ENCODE data around the gene CDH22. TPM values are rescaled to one million over a fixed set of nuclear protein-coding genes. Genes with fewer than 3 reads are reported as not detected.

CDH22 gene
- total and polyA plus RNA-seq, 2 experiments from 2014 or later = 0.08 to 0.10 TPM

DNA sequence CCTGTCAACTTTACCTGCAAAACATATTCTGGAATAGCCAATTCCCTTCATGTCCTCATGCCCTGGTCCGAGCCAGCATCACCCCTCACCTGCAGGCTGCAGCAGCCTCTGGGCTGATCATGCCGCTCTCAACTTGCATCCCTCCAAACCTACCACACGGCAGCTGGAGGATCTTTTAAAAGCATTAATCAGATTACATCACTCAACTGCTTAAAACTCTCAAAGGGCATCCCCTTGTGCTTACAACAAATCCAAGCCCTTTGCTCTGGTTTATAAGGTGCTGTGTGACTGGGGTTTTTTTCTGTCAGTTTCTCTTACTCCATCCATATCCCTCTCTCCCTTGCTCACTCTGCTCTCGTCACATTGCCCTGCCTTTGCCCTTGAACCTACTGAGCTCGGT, 166.2 kb downstream of the CDH22 start:
- Histone ChIP-seq H3K4me1 (ENCODE audit: insufficient read depth) (peaks cover 4% of the 10 kb centered on the region; the same call in 1 of the 2 replicates), H3K4me2 (no peak overlapping the region), H2AFZ (no peak overlapping the region), H3K27ac (ENCODE audit: low read depth) (no peak overlapping the region), H3K9me2 (ENCODE audit: insufficient read depth) (no peaks in the 10 kb centered on the region), H3K4me3 (no peak overlapping the region), H3K79me2 (replicated peaks; ENCODE audit: insufficient read depth) (no peaks in the 10 kb centered on the region), H4K20me1 (replicated peaks; ENCODE audit: insufficient read depth) (no peaks in the 10 kb centered on the region), H3F3A (replicated peaks; ENCODE audit: low read depth) (no peaks in the 10 kb centered on the region), H3K27me3 (ENCODE audit: insufficient read depth) (no peaks in the 10 kb centered on the region), H3K36me3 (ENCODE audit: insufficient read depth) (no peaks in the 10 kb centered on the region)
- DNase-seq (ENCODE audit: low spot score) (no peak), ATAC-seq (no peak)
- Mint-ChIP-seq H3K4me3 (no peak overlapping the region), H3K27ac (no peak overlapping the region), H3K36me3 (ENCODE audit: low read depth) (no peaks in the 10 kb centered on the region), H3K4me1 (peaks cover 23% of the 10 kb centered on the region), H3K9me3 (no peaks in the 10 kb centered on the region), H3K27me3 (ENCODE audit: insufficient read depth, low read depth, poor library complexity) (peaks cover 2% of the 10 kb centered on the region)
- TF ChIP-seq NANOG (IDR thresholded peaks at IDR 0.05; ENCODE audit: borderline replicate concordance) = no peak
- TF ChIP-seq EZH2phosphoT487 (IDR thresholded peaks at IDR 0.05; ENCODE audit: unreplicated experiment) = no peak
- TF ChIP-seq EZH2 (IDR thresholded peaks at IDR 0.05; ENCODE audit: low read depth, unreplicated experiment) = no peak
- TF ChIP-seq, protein P1, sequence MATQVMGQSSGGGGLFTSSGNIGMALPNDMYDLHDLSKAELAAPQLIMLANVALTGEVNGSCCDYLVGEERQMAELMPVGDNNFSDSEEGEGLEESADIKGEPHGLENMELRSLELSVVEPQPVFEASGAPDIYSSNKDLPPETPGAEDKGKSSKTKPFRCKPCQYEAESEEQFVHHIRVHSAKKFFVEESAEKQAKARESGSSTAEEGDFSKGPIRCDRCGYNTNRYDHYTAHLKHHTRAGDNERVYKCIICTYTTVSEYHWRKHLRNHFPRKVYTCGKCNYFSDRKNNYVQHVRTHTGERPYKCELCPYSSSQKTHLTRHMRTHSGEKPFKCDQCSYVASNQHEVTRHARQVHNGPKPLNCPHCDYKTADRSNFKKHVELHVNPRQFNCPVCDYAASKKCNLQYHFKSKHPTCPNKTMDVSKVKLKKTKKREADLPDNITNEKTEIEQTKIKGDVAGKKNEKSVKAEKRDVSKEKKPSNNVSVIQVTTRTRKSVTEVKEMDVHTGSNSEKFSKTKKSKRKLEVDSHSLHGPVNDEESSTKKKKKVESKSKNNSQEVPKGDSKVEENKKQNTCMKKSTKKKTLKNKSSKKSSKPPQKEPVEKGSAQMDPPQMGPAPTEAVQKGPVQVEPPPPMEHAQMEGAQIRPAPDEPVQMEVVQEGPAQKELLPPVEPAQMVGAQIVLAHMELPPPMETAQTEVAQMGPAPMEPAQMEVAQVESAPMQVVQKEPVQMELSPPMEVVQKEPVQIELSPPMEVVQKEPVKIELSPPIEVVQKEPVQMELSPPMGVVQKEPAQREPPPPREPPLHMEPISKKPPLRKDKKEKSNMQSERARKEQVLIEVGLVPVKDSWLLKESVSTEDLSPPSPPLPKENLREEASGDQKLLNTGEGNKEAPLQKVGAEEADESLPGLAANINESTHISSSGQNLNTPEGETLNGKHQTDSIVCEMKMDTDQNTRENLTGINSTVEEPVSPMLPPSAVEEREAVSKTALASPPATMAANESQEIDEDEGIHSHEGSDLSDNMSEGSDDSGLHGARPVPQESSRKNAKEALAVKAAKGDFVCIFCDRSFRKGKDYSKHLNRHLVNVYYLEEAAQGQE (IDR thresholded peaks at IDR 0.05; ENCODE audit: unreplicated experiment) = no peak
- no peak for TF ChIP-seq STAT1 (IDR thresholded peaks at IDR 0.05; ENCODE audit: unreplicated experiment)
- TF ChIP-seq, protein P2, sequence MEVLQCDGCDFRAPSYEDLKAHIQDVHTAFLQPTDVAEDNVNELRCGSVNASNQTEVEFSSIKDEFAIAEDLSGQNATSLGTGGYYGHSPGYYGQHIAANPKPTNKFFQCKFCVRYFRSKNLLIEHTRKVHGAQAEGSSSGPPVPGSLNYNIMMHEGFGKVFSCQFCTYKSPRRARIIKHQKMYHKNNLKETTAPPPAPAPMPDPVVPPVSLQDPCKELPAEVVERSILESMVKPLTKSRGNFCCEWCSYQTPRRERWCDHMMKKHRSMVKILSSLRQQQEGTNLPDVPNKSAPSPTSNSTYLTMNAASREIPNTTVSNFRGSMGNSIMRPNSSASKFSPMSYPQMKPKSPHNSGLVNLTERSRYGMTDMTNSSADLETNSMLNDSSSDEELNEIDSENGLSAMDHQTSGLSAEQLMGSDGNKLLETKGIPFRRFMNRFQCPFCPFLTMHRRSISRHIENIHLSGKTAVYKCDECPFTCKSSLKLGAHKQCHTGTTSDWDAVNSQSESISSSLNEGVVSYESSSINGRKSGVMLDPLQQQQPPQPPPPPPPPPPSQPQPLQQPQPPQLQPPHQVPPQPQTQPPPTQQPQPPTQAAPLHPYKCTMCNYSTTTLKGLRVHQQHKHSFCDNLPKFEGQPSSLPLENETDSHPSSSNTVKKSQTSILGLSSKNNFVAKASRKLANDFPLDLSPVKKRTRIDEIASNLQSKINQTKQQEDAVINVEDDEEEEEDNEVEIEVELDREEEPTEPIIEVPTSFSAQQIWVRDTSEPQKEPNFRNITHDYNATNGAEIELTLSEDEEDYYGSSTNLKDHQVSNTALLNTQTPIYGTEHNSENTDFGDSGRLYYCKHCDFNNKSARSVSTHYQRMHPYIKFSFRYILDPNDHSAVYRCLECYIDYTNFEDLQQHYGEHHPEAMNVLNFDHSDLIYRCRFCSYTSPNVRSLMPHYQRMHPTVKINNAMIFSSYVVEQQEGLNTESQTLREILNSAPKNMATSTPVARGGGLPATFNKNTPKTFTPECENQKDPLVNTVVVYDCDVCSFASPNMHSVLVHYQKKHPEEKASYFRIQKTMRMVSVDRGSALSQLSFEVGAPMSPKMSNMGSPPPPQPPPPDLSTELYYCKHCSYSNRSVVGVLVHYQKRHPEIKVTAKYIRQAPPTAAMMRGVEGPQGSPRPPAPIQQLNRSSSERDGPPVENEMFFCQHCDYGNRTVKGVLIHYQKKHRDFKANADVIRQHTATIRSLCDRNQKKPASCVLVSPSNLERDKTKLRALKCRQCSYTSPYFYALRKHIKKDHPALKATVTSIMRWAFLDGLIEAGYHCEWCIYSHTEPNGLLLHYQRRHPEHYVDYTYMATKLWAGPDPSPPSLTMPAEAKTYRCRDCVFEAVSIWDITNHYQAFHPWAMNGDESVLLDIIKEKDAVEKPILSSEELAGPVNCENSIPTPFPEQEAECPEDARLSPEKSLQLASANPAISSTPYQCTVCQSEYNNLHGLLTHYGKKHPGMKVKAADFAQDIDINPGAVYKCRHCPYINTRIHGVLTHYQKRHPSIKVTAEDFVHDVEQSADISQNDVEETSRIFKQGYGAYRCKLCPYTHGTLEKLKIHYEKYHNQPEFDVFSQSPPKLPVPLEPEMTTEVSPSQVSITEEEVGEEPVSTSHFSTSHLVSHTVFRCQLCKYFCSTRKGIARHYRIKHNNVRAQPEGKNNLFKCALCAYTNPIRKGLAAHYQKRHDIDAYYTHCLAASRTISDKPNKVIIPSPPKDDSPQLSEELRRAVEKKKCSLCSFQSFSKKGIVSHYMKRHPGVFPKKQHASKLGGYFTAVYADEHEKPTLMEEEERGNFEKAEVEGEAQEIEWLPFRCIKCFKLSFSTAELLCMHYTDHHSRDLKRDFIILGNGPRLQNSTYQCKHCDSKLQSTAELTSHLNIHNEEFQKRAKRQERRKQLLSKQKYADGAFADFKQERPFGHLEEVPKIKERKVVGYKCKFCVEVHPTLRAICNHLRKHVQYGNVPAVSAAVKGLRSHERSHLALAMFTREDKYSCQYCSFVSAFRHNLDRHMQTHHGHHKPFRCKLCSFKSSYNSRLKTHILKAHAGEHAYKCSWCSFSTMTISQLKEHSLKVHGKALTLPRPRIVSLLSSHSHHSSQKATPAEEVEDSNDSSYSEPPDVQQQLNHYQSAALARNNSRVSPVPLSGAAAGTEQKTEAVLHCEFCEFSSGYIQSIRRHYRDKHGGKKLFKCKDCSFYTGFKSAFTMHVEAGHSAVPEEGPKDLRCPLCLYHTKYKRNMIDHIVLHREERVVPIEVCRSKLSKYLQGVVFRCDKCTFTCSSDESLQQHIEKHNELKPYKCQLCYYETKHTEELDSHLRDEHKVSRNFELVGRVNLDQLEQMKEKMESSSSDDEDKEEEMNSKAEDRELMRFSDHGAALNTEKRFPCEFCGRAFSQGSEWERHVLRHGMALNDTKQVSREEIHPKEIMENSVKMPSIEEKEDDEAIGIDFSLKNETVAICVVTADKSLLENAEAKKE (CRISPR knock-in tag; IDR thresholded peaks at IDR 0.05) = no peak
- no peak for TF ChIP-seq POLR2AphosphoS5 (IDR thresholded peaks at IDR 0.05; ENCODE audit: low read depth)
- no peak for TF ChIP-seq ZNF331 (CRISPR knock-in tag; IDR thresholded peaks at IDR 0.05; ENCODE audit: low read depth)
- TF ChIP-seq, protein P3, sequence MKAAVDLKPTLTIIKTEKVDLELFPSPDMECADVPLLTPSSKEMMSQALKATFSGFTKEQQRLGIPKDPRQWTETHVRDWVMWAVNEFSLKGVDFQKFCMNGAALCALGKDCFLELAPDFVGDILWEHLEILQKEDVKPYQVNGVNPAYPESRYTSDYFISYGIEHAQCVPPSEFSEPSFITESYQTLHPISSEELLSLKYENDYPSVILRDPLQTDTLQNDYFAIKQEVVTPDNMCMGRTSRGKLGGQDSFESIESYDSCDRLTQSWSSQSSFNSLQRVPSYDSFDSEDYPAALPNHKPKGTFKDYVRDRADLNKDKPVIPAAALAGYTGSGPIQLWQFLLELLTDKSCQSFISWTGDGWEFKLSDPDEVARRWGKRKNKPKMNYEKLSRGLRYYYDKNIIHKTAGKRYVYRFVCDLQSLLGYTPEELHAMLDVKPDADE (IDR thresholded peaks at IDR 0.05) = no peak
- TF ChIP-seq JUNB (IDR thresholded peaks at IDR 0.05; ENCODE audit: unreplicated experiment) = no peak
- TF ChIP-seq, protein P4, sequence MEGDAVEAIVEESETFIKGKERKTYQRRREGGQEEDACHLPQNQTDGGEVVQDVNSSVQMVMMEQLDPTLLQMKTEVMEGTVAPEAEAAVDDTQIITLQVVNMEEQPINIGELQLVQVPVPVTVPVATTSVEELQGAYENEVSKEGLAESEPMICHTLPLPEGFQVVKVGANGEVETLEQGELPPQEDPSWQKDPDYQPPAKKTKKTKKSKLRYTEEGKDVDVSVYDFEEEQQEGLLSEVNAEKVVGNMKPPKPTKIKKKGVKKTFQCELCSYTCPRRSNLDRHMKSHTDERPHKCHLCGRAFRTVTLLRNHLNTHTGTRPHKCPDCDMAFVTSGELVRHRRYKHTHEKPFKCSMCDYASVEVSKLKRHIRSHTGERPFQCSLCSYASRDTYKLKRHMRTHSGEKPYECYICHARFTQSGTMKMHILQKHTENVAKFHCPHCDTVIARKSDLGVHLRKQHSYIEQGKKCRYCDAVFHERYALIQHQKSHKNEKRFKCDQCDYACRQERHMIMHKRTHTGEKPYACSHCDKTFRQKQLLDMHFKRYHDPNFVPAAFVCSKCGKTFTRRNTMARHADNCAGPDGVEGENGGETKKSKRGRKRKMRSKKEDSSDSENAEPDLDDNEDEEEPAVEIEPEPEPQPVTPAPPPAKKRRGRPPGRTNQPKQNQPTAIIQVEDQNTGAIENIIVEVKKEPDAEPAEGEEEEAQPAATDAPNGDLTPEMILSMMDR (conservative IDR thresholded peaks at IDR 0.05; ENCODE audit: low read depth in 2 of 2) = no peak
- no peak for TF ChIP-seq ZNF114 (CRISPR knock-in tag; IDR thresholded peaks at IDR 0.05)
- TF ChIP-seq CREB1 (CRISPR knock-in tag; IDR thresholded peaks at IDR 0.05; ENCODE audit: low read depth) = no peak

Measured in GM23338 (cell line).